Retinal pigment epithelial cell (primary cell): ENCODE results near the gene SLC9A9.

Experiments used
- DNase-seq: peaks from one replicate; pipeline ENCODE4 v3.0.0-alpha.2; 2010; ENCODE audit warnings: low read depth
- H3K4me3 ChIP-seq: 2 replicates; pipeline ENCODE4 v1.5.1; 2011; ENCODE audit warnings: mild to moderate bottlenecking, low read length, control low read depth, moderate library complexity
- TF ChIP-seq, protein P1 (sequence below): conservative IDR thresholded peaks from 2 replicates; pipeline ENCODE4 v1.5.1; 2011; ENCODE audit warnings: low read depth, low read length, control low read depth, inconsistent platforms

SLC9A9 gene

GRCh38 chr3:143252931-143253330 lies 595.3 kb downstream of the SLC9A9 start:
- no peak for DNase-seq
- TF ChIP-seq, protein P1, sequence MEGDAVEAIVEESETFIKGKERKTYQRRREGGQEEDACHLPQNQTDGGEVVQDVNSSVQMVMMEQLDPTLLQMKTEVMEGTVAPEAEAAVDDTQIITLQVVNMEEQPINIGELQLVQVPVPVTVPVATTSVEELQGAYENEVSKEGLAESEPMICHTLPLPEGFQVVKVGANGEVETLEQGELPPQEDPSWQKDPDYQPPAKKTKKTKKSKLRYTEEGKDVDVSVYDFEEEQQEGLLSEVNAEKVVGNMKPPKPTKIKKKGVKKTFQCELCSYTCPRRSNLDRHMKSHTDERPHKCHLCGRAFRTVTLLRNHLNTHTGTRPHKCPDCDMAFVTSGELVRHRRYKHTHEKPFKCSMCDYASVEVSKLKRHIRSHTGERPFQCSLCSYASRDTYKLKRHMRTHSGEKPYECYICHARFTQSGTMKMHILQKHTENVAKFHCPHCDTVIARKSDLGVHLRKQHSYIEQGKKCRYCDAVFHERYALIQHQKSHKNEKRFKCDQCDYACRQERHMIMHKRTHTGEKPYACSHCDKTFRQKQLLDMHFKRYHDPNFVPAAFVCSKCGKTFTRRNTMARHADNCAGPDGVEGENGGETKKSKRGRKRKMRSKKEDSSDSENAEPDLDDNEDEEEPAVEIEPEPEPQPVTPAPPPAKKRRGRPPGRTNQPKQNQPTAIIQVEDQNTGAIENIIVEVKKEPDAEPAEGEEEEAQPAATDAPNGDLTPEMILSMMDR: no peak
- H3K4me3 ChIP-seq: no peak overlapping the region

DNA sequence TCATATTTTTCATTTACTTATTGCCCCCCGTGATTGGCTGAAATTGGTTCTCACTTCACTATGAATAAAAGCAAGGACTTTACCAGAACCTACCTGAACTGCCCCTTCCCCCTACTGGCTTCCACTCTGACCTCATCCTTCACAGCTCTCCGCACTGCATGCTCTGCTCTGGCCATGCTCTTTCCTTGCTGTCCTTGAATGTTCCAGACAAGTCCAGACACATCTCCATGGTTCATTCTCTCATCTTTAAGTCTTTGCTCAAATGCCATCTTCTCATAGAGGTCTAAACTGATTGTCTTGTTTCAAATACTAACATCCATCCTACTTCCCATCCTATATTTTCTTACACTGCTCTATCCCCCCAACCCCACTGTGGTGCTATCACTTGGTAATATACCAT lies 599.3 kb downstream of the SLC9A9 start:
- DNase-seq: no peak
- TF ChIP-seq, protein P1: no peak
- H3K4me3 ChIP-seq: no peak overlapping the region

GRCh38 chr3:143247073-143247472 lies 601.2 kb downstream of the SLC9A9 start:
- TF ChIP-seq, protein P1: no peak
- no peak for DNase-seq
- no peak overlapping the region for H3K4me3 ChIP-seq

DNA sequence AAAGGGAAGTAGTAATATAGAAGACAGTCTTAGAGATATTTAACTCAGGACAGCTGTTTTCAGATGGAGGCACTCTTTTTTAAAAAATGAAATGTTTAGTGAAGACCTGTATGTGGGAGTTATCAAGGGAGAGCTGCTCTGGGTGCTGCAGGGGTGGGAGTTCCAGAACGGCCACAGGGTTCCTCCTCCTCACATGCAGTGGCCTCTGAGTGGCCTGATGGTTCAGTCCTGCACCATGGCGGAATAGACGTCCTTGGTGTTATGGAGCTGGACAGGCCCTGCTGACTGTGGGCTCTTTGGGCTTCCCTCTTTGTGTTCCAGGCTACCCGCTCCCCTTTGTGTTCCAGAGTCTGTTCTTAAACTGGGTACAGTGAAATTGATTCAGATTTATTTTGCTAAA lies 602.6 kb downstream of the SLC9A9 start:
- TF ChIP-seq, protein P1: no peak
- no peak for DNase-seq
- no peak overlapping the region for H3K4me3 ChIP-seq

- TF ChIP-seq, protein P1: no peak
- no peak for DNase-seq
- no peak overlapping the region for H3K4me3 ChIP-seq
These were observed 603.7 kb downstream of the SLC9A9 start for GRCh38 chr3:143244516-143245063.

GRCh38 chr3:143243686-143244085 lies 604.6 kb downstream of the SLC9A9 start:
- H3K4me3 ChIP-seq: no peak overlapping the region
- no peak for DNase-seq
- TF ChIP-seq, protein P1: no peak

GRCh38 chr3:143242691-143243090 lies 605.6 kb downstream of the SLC9A9 start:
- H3K4me3 ChIP-seq: no peak overlapping the region
- TF ChIP-seq, protein P1: no peak
- DNase-seq: no peak
